Osteocyte (in vitro differentiated cells): ENCODE data around the gene TRIM52. TPM values are rescaled to one million over a fixed set of nuclear protein-coding genes. Genes with fewer than 3 reads are reported as not detected.
A peak's percentile ranks its signal among the peaks of the same experiment; 100 is the strongest.
"Not testable (repeated sequence)": the region's sequence is repeated elsewhere in the genome, so short reads cannot be mapped to it uniquely, and the experiment has no call there.

Experiments
- DNase-seq: peaks from one replicate; pipeline ENCODE4 v3.0.0; 2021; ENCODE audit warnings: mixed read lengths; ENCODE audit not compliant: unreplicated experiment; ENCODE audit errors: extremely low spot score
- H3K27ac Mint-ChIP-seq: one replicate; pipeline ENCODE4 v1.8.0; 2021; ENCODE audit warnings: mild to moderate bottlenecking, mixed read lengths; ENCODE audit not compliant: unreplicated experiment
- H3K27me3 Mint-ChIP-seq: one replicate; pipeline ENCODE4 v1.8.0; 2021; ENCODE audit warnings: mixed read lengths; ENCODE audit not compliant: unreplicated experiment
- H3K36me3 Mint-ChIP-seq: one replicate; pipeline ENCODE4 v1.8.0; 2021; ENCODE audit warnings: mixed read lengths; ENCODE audit not compliant: unreplicated experiment
- H3K4me1 Mint-ChIP-seq: one replicate; pipeline ENCODE4 v1.8.0; 2021; ENCODE audit warnings: mixed read lengths; ENCODE audit not compliant: unreplicated experiment
- H3K4me3 Mint-ChIP-seq: one replicate; pipeline ENCODE4 v1.8.0; 2021; ENCODE audit warnings: mild to moderate bottlenecking, moderate library complexity, mixed read lengths; ENCODE audit not compliant: unreplicated experiment
- H3K9me3 Mint-ChIP-seq: one replicate; pipeline ENCODE4 v1.8.0; 2021; ENCODE audit warnings: mixed read lengths; ENCODE audit not compliant: unreplicated experiment
- total RNA-seq: library from RNA; stranded (reverse); gene quantifications from 2 replicates; pipeline ENCODE4 v1.2.1, GENCODE V29; 2021
- TF ChIP-seq, protein P1 (sequence below): fragments of 200-600 bp; sonication (generic); IDR thresholded peaks from 2 replicates; pipeline ENCODE4 v1.5.0; 2021; ENCODE audit warnings: antibody characterized with exemption, mild to moderate bottlenecking, moderate library complexity

Gene TRIM52
- total RNA-seq, 1 donor from 2014 or later = 12.8 TPM

DNA sequence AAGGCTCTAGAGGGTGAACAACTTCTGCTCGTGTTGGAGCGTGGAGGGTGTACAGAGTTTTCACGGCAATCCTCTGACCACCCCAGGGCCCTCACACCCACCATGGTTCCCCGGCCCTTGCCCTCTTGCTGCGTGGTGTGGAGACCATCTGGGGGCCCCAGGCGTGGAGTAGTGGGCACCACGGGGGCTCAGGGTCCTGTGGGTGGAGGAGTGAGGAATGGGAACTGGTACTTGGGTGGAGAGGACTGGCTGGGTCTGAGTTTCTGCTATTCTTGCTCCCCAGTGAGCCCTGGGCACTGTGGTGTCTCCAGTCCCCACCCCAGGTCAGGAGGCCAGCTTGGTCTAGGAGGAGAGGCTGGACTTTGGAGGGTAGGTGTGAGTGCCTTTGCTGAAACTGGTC is 21.9 kb upstream of the TRIM52 start:
- Mint-ChIP-seq H3K4me3 (peak overlapping the region; percentile 32), H3K27me3 (no peaks in the 10 kb centered on the region), H3K9me3 (no peaks in the 10 kb centered on the region), H3K4me1 (peaks cover 16% of the 10 kb centered on the region), H3K36me3 (peaks cover 6% of the 10 kb centered on the region), H3K27ac (no peak overlapping the region)
- TF ChIP-seq, protein P1, sequence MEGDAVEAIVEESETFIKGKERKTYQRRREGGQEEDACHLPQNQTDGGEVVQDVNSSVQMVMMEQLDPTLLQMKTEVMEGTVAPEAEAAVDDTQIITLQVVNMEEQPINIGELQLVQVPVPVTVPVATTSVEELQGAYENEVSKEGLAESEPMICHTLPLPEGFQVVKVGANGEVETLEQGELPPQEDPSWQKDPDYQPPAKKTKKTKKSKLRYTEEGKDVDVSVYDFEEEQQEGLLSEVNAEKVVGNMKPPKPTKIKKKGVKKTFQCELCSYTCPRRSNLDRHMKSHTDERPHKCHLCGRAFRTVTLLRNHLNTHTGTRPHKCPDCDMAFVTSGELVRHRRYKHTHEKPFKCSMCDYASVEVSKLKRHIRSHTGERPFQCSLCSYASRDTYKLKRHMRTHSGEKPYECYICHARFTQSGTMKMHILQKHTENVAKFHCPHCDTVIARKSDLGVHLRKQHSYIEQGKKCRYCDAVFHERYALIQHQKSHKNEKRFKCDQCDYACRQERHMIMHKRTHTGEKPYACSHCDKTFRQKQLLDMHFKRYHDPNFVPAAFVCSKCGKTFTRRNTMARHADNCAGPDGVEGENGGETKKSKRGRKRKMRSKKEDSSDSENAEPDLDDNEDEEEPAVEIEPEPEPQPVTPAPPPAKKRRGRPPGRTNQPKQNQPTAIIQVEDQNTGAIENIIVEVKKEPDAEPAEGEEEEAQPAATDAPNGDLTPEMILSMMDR = no peak
- peak; percentile 81 for DNase-seq

DNA sequence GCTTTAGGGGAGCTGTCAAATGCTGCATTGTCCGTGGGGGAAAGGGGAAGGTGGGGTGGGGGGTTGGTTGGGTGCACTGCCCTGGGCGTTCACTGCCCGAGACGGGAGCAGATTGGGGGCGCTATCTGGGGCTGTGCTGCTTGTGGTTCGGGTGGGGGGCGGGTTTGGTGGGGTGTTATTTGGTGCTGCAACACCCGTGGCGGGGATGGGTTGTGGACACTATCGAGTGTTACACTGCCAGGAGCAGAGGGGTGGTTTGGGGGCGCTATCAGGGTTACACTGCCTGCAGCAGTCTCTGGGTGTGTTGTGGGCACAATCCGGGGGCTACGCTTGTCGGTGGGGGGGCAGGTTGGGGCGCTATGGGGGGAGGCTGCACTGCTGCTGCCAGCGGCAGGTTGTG is 21.5 kb upstream of the TRIM52 start:
- Mint-ChIP-seq H3K4me3 (peak overlapping the region; percentile 32), H3K4me1 (peaks cover 17% of the 10 kb centered on the region)
- H3K36me3 Mint-ChIP-seq, H3K27me3 Mint-ChIP-seq, H3K9me3 Mint-ChIP-seq, H3K27ac Mint-ChIP-seq: not testable (repeated sequence)
- DNase-seq = peak; percentile 76

DNA sequence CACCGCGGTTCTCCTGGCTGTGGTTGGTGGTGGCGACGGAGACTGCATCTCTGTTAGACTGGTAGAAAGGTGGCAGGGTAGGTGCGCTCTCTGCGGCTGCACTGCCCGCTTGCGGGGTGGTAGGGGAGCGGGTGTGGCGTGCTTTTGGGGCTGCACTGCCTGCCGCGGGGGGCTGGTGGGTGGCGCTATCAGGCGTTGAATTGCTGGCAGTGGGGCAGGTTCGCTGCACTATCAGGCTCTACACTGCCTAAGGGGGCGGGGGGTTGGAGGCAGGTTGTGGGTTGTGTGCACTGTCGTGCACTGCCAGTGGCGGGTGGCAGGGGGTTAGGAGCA is 21.0 kb upstream of the TRIM52 start:
- Mint-ChIP-seq H3K36me3 (peaks cover 3% of the 10 kb centered on the region), H3K9me3 (no peaks in the 10 kb centered on the region), H3K4me1 (peaks cover 18% of the 10 kb centered on the region), H3K4me3 (no peak overlapping the region), H3K27me3 (no peaks in the 10 kb centered on the region), H3K27ac (peak overlapping the region; percentile 84)
- TF ChIP-seq, protein P1 = no peak
- DNase-seq = no peak

DNA sequence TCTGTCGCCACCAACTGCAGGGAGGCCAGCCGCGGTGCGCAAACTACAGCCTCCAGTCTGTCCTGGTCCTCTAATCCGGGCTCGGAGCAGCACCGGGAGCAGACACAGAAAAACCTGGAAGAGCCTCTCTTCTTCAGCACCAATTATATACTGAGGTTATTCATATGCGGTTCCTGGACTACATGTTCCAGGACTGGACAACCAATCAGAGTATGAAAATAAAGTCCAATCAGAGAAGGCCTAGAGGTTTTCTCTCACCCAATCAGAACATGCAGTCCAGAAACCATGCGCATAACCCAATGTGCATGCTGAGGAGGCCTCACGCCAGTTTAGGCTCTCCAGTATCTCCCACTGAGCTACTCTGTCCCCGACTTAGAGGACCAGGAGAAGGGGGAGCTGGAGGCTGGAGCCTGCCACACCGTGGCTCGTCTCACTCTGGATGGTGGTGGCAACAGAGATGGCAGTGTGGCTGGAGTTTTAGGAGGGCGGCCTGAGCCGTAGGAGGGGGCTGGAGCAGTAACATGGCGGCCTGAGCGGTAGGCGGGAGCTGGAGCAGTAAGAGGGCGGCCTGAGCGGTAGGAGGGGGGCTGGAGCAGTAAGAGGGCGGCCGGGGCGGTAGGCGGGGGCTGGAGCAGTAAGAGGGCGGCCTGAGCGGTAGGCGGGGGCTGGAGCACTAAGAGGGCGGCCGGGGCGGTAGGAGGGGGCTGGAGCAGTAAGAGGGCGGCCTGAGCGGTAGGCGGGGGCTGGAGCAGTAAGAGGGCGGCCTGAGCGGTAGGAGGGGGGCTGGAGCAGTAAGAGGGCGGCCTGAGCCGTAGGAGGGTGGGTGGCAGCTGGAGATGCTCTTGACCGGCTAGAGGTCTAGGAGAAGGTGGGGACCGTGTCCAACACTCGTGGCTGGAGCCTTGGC is 20.4 kb upstream of the TRIM52 start:
- DNase-seq = peak; percentile 89

DNA sequence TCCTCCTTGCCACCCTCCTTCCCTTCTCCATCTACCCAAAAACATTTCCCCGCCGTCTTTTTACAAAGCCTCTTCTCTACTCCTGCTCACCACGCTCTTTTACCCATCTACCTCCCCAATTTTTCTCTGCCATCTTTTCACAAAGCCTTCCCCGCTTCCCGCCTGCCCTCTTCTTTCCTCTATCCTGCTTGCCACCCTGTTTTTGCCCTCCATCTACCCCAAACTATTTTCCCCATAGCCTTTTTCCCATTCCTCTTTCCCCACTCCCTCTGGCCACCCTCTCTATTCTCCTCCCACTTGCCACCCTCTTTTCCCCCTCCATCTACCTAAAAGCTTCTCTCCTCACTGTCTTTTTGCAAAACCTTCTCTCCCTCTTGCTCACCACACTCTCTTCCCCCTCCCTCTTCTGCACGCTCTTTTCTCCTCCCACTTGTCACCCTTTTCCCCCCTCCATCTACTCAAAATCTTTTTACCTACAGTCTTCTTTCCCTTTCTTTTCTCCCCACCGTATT is 19.4 kb upstream of the TRIM52 start:
- peaks cover 3% of the 10 kb centered on the region for H3K36me3 Mint-ChIP-seq
- H3K27me3 Mint-ChIP-seq = no peaks in the 10 kb centered on the region
- TF ChIP-seq, protein P1 = no peak
- peaks cover 18% of the 10 kb centered on the region for H3K4me1 Mint-ChIP-seq
- no peaks in the 10 kb centered on the region for H3K9me3 Mint-ChIP-seq
- DNase-seq = no peak
- H3K4me3 Mint-ChIP-seq = no peak overlapping the region
- H3K27ac Mint-ChIP-seq = no peak overlapping the region

More for the DNA sequence above, 20.4 kb upstream of the TRIM52 start:
- Mint-ChIP-seq H3K9me3 (no peaks in the 10 kb centered on the region), H3K36me3 (peaks cover 3% of the 10 kb centered on the region), H3K4me1 (peaks cover 18% of the 10 kb centered on the region), H3K27me3 (no peaks in the 10 kb centered on the region), H3K27ac (peak overlapping the region; percentile 84), H3K4me3 (no peak overlapping the region)
- TF ChIP-seq, protein P1 = no peak

DNA sequence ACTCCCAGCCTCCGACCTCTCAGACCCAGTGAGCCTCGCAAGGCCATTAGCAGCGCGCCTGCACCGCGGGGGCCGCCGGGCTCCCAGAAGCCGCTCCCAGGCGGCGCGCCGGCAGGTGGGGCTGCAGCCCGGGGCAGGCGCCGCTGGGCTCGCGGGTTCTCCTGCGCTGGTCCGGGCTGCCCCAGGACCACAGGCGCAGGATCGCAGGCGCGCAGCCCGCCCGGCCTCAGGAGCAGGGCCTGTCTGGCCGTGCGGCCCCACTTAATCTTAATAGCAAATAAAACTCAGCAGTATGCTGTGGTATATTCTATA is 12.4 kb upstream of the TRIM52 start:
- H3K27me3 Mint-ChIP-seq, H3K36me3 Mint-ChIP-seq, H3K4me3 Mint-ChIP-seq, DNase-seq, H3K27ac Mint-ChIP-seq, H3K4me1 Mint-ChIP-seq, H3K9me3 Mint-ChIP-seq: not testable (repeated sequence)
